Adrenal gland (tissue), 5 donors: Measurements from ENCODE around the gene PCDH9.

ENCODE experiments used
- CTCF ChIP-seq, 6 experiments: fragments of 450-650 bp in 4 of 6; fragments of 200-600 bp in 2 of 6; sonication (generic) in 1 of 6; IDR thresholded peaks; 1 replicate in 5 of 6; 2 replicates in 1 of 6; pipeline versions ENCODE4 v1.5.1 to v1.8.0; 2016 to 2021; ENCODE audit warnings: antibody characterized with exemption in 6 of 6, mild to moderate bottlenecking in 2 of 6, moderate library complexity in 1 of 6
- POLR2A ChIP-seq, 2 donors: fragments of 450-650 bp; IDR thresholded peaks; one replicate each; pipeline ENCODE4 v1.6.1; 2017; ENCODE audit warnings: antibody characterized with exemption in 2 of 2, mild to moderate bottlenecking in 2 of 2, moderate library complexity in 1 of 2
- donor health status: DM: no; HTN: no; CAD: no.

DNA sequence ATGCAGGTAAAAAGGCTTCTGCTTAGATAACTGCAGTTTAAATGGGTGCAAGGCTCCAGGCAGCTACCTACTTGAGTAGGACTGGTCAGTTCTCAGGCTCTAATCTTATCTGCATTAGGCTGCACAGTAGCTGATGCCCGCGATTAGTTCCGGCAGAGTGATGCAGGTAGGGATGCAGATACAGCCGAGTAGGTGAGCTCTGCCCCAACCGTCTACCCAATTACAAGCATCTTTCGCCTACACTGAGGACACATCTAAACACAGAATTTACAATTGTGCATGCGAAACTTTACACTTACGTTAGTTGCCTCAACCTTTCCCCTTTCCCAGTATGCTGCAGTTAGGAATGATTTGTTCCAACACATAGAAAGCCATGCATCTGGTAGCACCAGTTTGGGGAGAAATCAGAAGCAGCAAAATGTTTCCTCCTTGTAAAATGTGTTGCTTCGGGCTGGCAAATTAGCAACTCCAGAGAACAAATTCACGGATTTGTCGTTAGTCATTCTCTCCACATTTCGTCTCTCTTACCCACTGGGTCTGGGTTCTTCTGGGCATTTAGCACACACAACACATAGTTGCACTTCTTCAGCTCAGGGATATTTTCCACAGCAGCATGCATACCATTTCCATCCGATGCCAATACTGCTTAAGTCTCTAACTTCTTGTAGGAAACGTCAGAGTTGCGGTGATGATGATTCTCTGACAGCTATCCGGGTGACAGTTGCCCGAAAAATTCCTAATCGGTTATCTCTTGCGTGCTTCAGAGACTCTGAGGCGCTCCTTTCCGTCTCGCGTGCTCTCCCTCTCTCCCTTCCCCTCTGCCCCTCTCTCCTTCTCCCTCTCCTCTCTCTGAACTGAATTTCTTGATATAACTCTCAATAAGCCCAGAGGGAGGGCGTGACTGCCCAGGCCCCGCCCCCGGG is at the start of gene PCDH9:
- TF ChIP-seq CTCF (IDR thresholded peaks at IDR 0.05) (no peak), POLR2A (IDR thresholded peaks at IDR 0.05) (peak; percentile 86 to 88)
